ENCODE data around the gene PTPRJ. TPM values are rescaled to one million over a fixed set of nuclear protein-coding genes. Genes with fewer than 3 reads are reported as not detected.

PTPRJ gene
- total RNA-seq, 1 experiment from 2014 or later, result 43.7 TPM

- no peaks in the 10 kb centered on the region for H3K36me3 ChIP-seq (ENCODE audit: low read depth)
- ChIA-PET POLR2A (ENCODE audit: unreplicated experiment) (no interaction called here), CTCF (no interaction called here)
- no peaks in the 10 kb centered on the region for H3F3A ChIP-seq (ENCODE audit: insufficient read depth, low read depth)
- DNase-seq, result no peak
- H3K27ac ChIP-seq, result no peak overlapping the region
- H3K9me2 ChIP-seq (ENCODE audit: insufficient read depth), result 0 out of 2 replicates have a peak, but pooled peaks cover 4% of the 10 kb centered on the region
- H4K20me1 ChIP-seq (ENCODE audit: insufficient read depth), result no peaks in the 10 kb centered on the region
- no peaks in the 10 kb centered on the region for H3K4me1 ChIP-seq (replicated peaks; ENCODE audit: insufficient read depth)
- no peak overlapping the region for H3K4me2 ChIP-seq
- no peaks in the 10 kb centered on the region for H3K27me3 ChIP-seq (ENCODE audit: insufficient read depth, low read depth)
- H3K9me3 ChIP-seq (ENCODE audit: insufficient read depth, low read depth), result peaks cover 12% of the 10 kb centered on the region; the same call in 1 of the 2 replicates
- no peak overlapping the region for H3K4me3 ChIP-seq
- no TSS peak for BruUV-seq (replicated peaks)
- no peaks in the 10 kb centered on the region for H3K79me2 ChIP-seq (ENCODE audit: low read depth)
- TF ChIP-seq CTCF (conservative IDR thresholded peaks at IDR 0.05) (no peak), EZH2 (IDR thresholded peaks at IDR 0.05; ENCODE audit: low read depth) (no peak)
- intact Hi-C loops (cut with micrococcal nuclease; ENCODE audit: unreplicated experiment), result no loop called here
- no peak overlapping the region for H2AFZ ChIP-seq
These were observed 213.5 kb downstream of the PTPRJ start for GRCh38 chr11:48193876-48194275.

- Histone ChIP-seq H4K20me1 (ENCODE audit: insufficient read depth) (no peaks in the 10 kb centered on the region), H3K4me1 (replicated peaks; ENCODE audit: insufficient read depth) (no peaks in the 10 kb centered on the region), H3K9me2 (ENCODE audit: insufficient read depth) (no peaks in the 10 kb centered on the region), H3K9me3 (ENCODE audit: insufficient read depth, low read depth) (no peaks in the 10 kb centered on the region), H3K36me3 (ENCODE audit: low read depth) (no peaks in the 10 kb centered on the region), H2AFZ (no peak overlapping the region), H3K27ac (no peak overlapping the region), H3K27me3 (ENCODE audit: insufficient read depth, low read depth) (peaks cover 27% of the 10 kb centered on the region), H3F3A (ENCODE audit: insufficient read depth, low read depth) (no peaks in the 10 kb centered on the region), H3K4me3 (no peak overlapping the region), H3K79me2 (ENCODE audit: low read depth) (no peaks in the 10 kb centered on the region), H3K4me2 (no peak overlapping the region)
- no TSS peak for BruUV-seq (replicated peaks)
- ChIA-PET CTCF (interaction anchor here (0.7 kb wide), 1 partner anchor 1013 kb away, joined by 3 read pairs; no protein-coding TSS in a partner anchor), POLR2A (ENCODE audit: unreplicated experiment) (no interaction called here)
- no peak for TF ChIP-seq EZH2 (IDR thresholded peaks at IDR 0.05; ENCODE audit: low read depth)
- no peak for TF ChIP-seq CTCF (conservative IDR thresholded peaks at IDR 0.05)
- intact Hi-C loops (cut with micrococcal nuclease; ENCODE audit: unreplicated experiment), result no loop called here
- DNase-seq, result no peak
These were observed 227.5 kb downstream of the PTPRJ start for GRCh38 chr11:48207881-48208280.

- POLR2A ChIA-PET (ENCODE audit: unreplicated experiment), result no interaction called here
- Histone ChIP-seq H3K9me3 (ENCODE audit: insufficient read depth, low read depth) (no peaks in the 10 kb centered on the region), H3K9me2 (ENCODE audit: insufficient read depth) (no peaks in the 10 kb centered on the region), H3K4me3 (no peak overlapping the region), H3K4me2 (no peak overlapping the region), H3F3A (ENCODE audit: insufficient read depth, low read depth) (no peaks in the 10 kb centered on the region), H3K79me2 (ENCODE audit: low read depth) (no peaks in the 10 kb centered on the region), H4K20me1 (ENCODE audit: insufficient read depth) (no peaks in the 10 kb centered on the region), H3K36me3 (ENCODE audit: low read depth) (no peaks in the 10 kb centered on the region), H2AFZ (no peak overlapping the region), H3K27ac (no peak overlapping the region), H3K4me1 (replicated peaks; ENCODE audit: insufficient read depth) (no peaks in the 10 kb centered on the region), H3K27me3 (ENCODE audit: insufficient read depth, low read depth) (peaks cover 41% of the 10 kb centered on the region)
- BruUV-seq (replicated peaks), result no TSS peak
- TF ChIP-seq EZH2 (IDR thresholded peaks at IDR 0.05; ENCODE audit: low read depth) (no peak), CTCF (conservative IDR thresholded peaks at IDR 0.05) (peak; percentile 56)
- intact Hi-C loops (cut with micrococcal nuclease; ENCODE audit: unreplicated experiment), result no loop called here
- peak in 1 of 2 experiments; percentile 3 for DNase-seq
- CTCF ChIA-PET, result no interaction called here
These were observed 229.7 kb downstream of the PTPRJ start for GRCh38 chr11:48210052-48210451.

All from PC-9 (cell line).